GM13976 (cell line): ENCODE measurements around the gene TINAGL1.

Source experiments
- DNase-seq: peaks from one replicate; pipeline ENCODE4 v3.0.0; 2012; ENCODE audit warnings: low spot score
- CTCF ChIP-seq: IDR thresholded peaks from 2 replicates; pipeline ENCODE4 v1.5.1; 2012; ENCODE audit warnings: borderline replicate concordance, mild to moderate bottlenecking; ENCODE audit not compliant: insufficient read depth; ENCODE audit errors: extremely low read depth, missing control alignments, control extremely low read depth
- in situ Hi-C: fragments of 300-500 bp; cut with MboI; formaldehyde crosslinking; loops from one replicate; pipeline ENCODE4 v1.12.0; 2022; ENCODE audit warnings: low sequenced_read_pairs, mixed read lengths, inconsistent platforms; ENCODE audit not compliant: unreplicated experiment

TINAGL1 gene

GRCh38 chr1:31577515-31578192 is 1.3 kb downstream of the TINAGL1 start:
- in situ Hi-C loops, result no loop called here
- DNase-seq, result no peak
- no peak for TF ChIP-seq CTCF

- in situ Hi-C loops, result no loop called here
- TF ChIP-seq CTCF, result no peak
- no peak for DNase-seq
Measured at GRCh38 chr1:31579374-31579773, 3.1 kb downstream of the TINAGL1 start.

- no peak for TF ChIP-seq CTCF
- no peak for DNase-seq
- in situ Hi-C loops, result no loop called here
Measured at GRCh38 chr1:31580513-31580870, 4.2 kb downstream of the TINAGL1 start.

GRCh38 chr1:31580891-31581603 is 4.7 kb downstream of the TINAGL1 start:
- TF ChIP-seq CTCF, result no peak
- in situ Hi-C loops, result no loop called here
- DNase-seq, result no peak

- no peak for DNase-seq
- in situ Hi-C loops, result no loop called here
- TF ChIP-seq CTCF, result no peak
Measured at GRCh38 chr1:31581821-31582810, 5.8 kb downstream of the TINAGL1 start.

GRCh38 chr1:31583082-31583994 is 7.0 kb downstream of the TINAGL1 start:
- in situ Hi-C loops, result no loop called here
- no peak for TF ChIP-seq CTCF

More at GRCh38 chr1:31583082-31583994, 7.0 kb downstream of the TINAGL1 start:
- no peak for DNase-seq
